Activated T-cell treated with anti-CD3 and anti-CD28 coated beads, Interleukin-2, amount 50 U/mL, for 72 hours (primary cell): ENCODE data around the gene ANXA4. TPM values are rescaled to one million over a fixed set of nuclear protein-coding genes. Genes with fewer than 3 reads are reported as not detected.
A peak's percentile ranks its signal among the peaks of the same experiment; 100 is the strongest.
"Not testable (repeated sequence)": the region's sequence is repeated elsewhere in the genome, so short reads cannot be mapped to it uniquely, and the experiment has no call there.

Experiments used
- ATAC-seq, 2 donors: fragments of 150-1000 bp; cut with Tn5 transposase; replicated peaks in 1 of 2; 2 replicates each; pipeline ENCODE4 v1.10.0; 2021; ENCODE audit warnings: moderate library complexity in 2 of 2, mild to moderate bottlenecking in 1 of 2
- DNase-seq, 2 donors: peaks; one replicate each; pipeline ENCODE4 v3.0.0; 2021 to 2022; ENCODE audit warnings: mixed read lengths in 1 of 2
- H3K27ac Mint-ChIP-seq: one replicate; pipeline ENCODE4 v1.8.0; 2022; ENCODE audit warnings: mild to moderate bottlenecking, moderate library complexity, mixed read lengths
- H3K27me3 Mint-ChIP-seq: one replicate; pipeline ENCODE4 v1.8.0; 2022; ENCODE audit warnings: low read depth, mixed read lengths
- H3K36me3 Mint-ChIP-seq, 2 donors: one replicate each; pipeline ENCODE4 v1.8.0; 2022; ENCODE audit warnings: mixed read lengths in 2 of 2, mild to moderate bottlenecking in 1 of 2; ENCODE audit not compliant: insufficient read depth in 2 of 2
- H3K4me1 Mint-ChIP-seq: one replicate; pipeline ENCODE4 v1.8.0; 2022; ENCODE audit warnings: low read depth, mixed read lengths
- H3K4me3 Mint-ChIP-seq, 2 donors: one replicate each; pipeline ENCODE4 v1.8.0; 2022; ENCODE audit warnings: mild to moderate bottlenecking in 2 of 2, mixed read lengths in 2 of 2, moderate library complexity in 2 of 2
- H3K9me3 Mint-ChIP-seq, 2 donors: one replicate each; pipeline ENCODE4 v1.8.0; 2022; ENCODE audit warnings: mixed read lengths in 2 of 2
- total RNA-seq, 2 donors: library from RNA; stranded (reverse); gene quantifications; one replicate each; pipeline ENCODE4 v1.2.3, GENCODE V29; 2022

ANXA4 gene
- total RNA-seq, 2 donors from 2014 or later = 25.3 to 30.2 TPM

- Mint-ChIP-seq H3K27me3 (no peaks in the 10 kb centered on the region), H3K4me3 (peak overlapping the region; percentile 37 to 52)
- no peak for ATAC-seq
Measured at GRCh38 chr2:69798290-69798908, 56.5 kb downstream of the ANXA4 start.

GRCh38 chr2:69798909-69799526 lies 57.1 kb downstream of the ANXA4 start:
- H3K27ac Mint-ChIP-seq = no peak overlapping the region
- no peak for ATAC-seq
- H3K27me3 Mint-ChIP-seq = no peaks in the 10 kb centered on the region
- no peaks in the 10 kb centered on the region for H3K36me3 Mint-ChIP-seq
- no peak for DNase-seq
- H3K4me3 Mint-ChIP-seq = peak overlapping the region; percentile 37 to 52
- peaks cover 16% of the 10 kb centered on the region for H3K4me1 Mint-ChIP-seq
- no peaks in the 10 kb centered on the region for H3K9me3 Mint-ChIP-seq

More at GRCh38 chr2:69798290-69798908, 56.5 kb downstream of the ANXA4 start:
- DNase-seq = no peak
- no peaks in the 10 kb centered on the region for H3K36me3 Mint-ChIP-seq
- no peak overlapping the region for H3K27ac Mint-ChIP-seq
- peaks cover 16% of the 10 kb centered on the region for H3K4me1 Mint-ChIP-seq
- no peaks in the 10 kb centered on the region for H3K9me3 Mint-ChIP-seq

- no peaks in the 10 kb centered on the region for H3K9me3 Mint-ChIP-seq
- H3K27me3 Mint-ChIP-seq = no peaks in the 10 kb centered on the region
- H3K36me3 Mint-ChIP-seq = no peaks in the 10 kb centered on the region
- no peak overlapping the region for H3K4me3 Mint-ChIP-seq
- H3K4me1 Mint-ChIP-seq = peaks cover 22% of the 10 kb centered on the region
- H3K27ac Mint-ChIP-seq = no peak overlapping the region
- DNase-seq (no peak), ATAC-seq (no peak)
Measured at GRCh38 chr2:69801745-69802290, 59.9 kb downstream of the ANXA4 start.

- not testable (repeated sequence) for H3K27me3 Mint-ChIP-seq, H3K36me3 Mint-ChIP-seq, H3K4me3 Mint-ChIP-seq, ATAC-seq, H3K27ac Mint-ChIP-seq, DNase-seq, H3K9me3 Mint-ChIP-seq
- H3K4me1 Mint-ChIP-seq = peaks cover 22% of the 10 kb centered on the region
Measured at GRCh38 chr2:69802781-69803367, 60.9 kb downstream of the ANXA4 start.

GRCh38 chr2:69804416-69804815 lies 62.5 kb downstream of the ANXA4 start:
- H3K4me3 Mint-ChIP-seq = no peak overlapping the region
- no peaks in the 10 kb centered on the region for H3K27me3 Mint-ChIP-seq
- H3K36me3 Mint-ChIP-seq = no peaks in the 10 kb centered on the region
- H3K27ac Mint-ChIP-seq = no peak overlapping the region
- H3K4me1 Mint-ChIP-seq = peaks cover 6% of the 10 kb centered on the region
- ATAC-seq = no peak
- no peaks in the 10 kb centered on the region for H3K9me3 Mint-ChIP-seq
- DNase-seq = no peak

GRCh38 chr2:69805887-69806286 lies 64.0 kb downstream of the ANXA4 start:
- DNase-seq (no peak), ATAC-seq (no peak)
- Mint-ChIP-seq H3K9me3 (no peaks in the 10 kb centered on the region), H3K4me1 (peaks cover 6% of the 10 kb centered on the region), H3K4me3 (no peak overlapping the region), H3K27ac (no peak overlapping the region), H3K36me3 (no peaks in the 10 kb centered on the region), H3K27me3 (no peaks in the 10 kb centered on the region)

GRCh38 chr2:69807821-69808540 lies 66.0 kb downstream of the ANXA4 start:
- H3K27ac Mint-ChIP-seq = no peak overlapping the region
- H3K4me1 Mint-ChIP-seq = peaks cover 6% of the 10 kb centered on the region
- DNase-seq = no peak
- H3K4me3 Mint-ChIP-seq = no peak overlapping the region
- H3K36me3 Mint-ChIP-seq = no peaks in the 10 kb centered on the region
- H3K9me3 Mint-ChIP-seq = no peaks in the 10 kb centered on the region
- no peak for ATAC-seq
- H3K27me3 Mint-ChIP-seq = no peaks in the 10 kb centered on the region

GRCh38 chr2:69810550-69810949 lies 68.6 kb downstream of the ANXA4 start:
- Mint-ChIP-seq H3K4me3 (no peak overlapping the region), H3K4me1 (no peaks in the 10 kb centered on the region), H3K36me3 (no peaks in the 10 kb centered on the region), H3K9me3 (no peaks in the 10 kb centered on the region), H3K27ac (no peak overlapping the region), H3K27me3 (no peaks in the 10 kb centered on the region)
- DNase-seq (no peak), ATAC-seq (no peak)

GRCh38 chr2:69811018-69811417 lies 69.1 kb downstream of the ANXA4 start:
- Mint-ChIP-seq H3K27me3 (no peaks in the 10 kb centered on the region), H3K27ac (no peak overlapping the region), H3K4me1 (no peaks in the 10 kb centered on the region), H3K9me3 (no peaks in the 10 kb centered on the region), H3K4me3 (no peak overlapping the region), H3K36me3 (no peaks in the 10 kb centered on the region)
- DNase-seq = no peak
- ATAC-seq = no peak

GRCh38 chr2:69811591-69811990 lies 69.7 kb downstream of the ANXA4 start:
- Mint-ChIP-seq H3K27ac (no peak overlapping the region), H3K27me3 (no peaks in the 10 kb centered on the region), H3K4me1 (peaks cover 4% of the 10 kb centered on the region), H3K9me3 (no peaks in the 10 kb centered on the region), H3K36me3 (no peaks in the 10 kb centered on the region), H3K4me3 (no peak overlapping the region)
- ATAC-seq = no peak
- no peak for DNase-seq

- DNase-seq = no peak
- peaks cover 10% of the 10 kb centered on the region for H3K4me1 Mint-ChIP-seq
- ATAC-seq = no peak
- no peak overlapping the region for H3K27ac Mint-ChIP-seq
- no peak overlapping the region for H3K4me3 Mint-ChIP-seq
- H3K27me3 Mint-ChIP-seq = no peaks in the 10 kb centered on the region
- H3K36me3 Mint-ChIP-seq = no peaks in the 10 kb centered on the region
- no peaks in the 10 kb centered on the region for H3K9me3 Mint-ChIP-seq
Measured at GRCh38 chr2:69815717-69816116, 73.8 kb downstream of the ANXA4 start.

- H3K36me3 Mint-ChIP-seq = no peaks in the 10 kb centered on the region
Measured at GRCh38 chr2:69816923-69817542, 75.1 kb downstream of the ANXA4 start.

More at GRCh38 chr2:69816923-69817542, 75.1 kb downstream of the ANXA4 start:
- no peak overlapping the region for H3K4me3 Mint-ChIP-seq
- H3K4me1 Mint-ChIP-seq = peaks cover 10% of the 10 kb centered on the region
- no peak overlapping the region for H3K27ac Mint-ChIP-seq
- DNase-seq (peak; percentile 74 to 75), ATAC-seq (peak; percentile 38 to 59)
- no peaks in the 10 kb centered on the region for H3K27me3 Mint-ChIP-seq
- no peaks in the 10 kb centered on the region for H3K9me3 Mint-ChIP-seq
